ENCODE measurements around the gene COPS4.

COPS4 gene

GRCh38 chr4:83121246-83121645 is 86.3 kb downstream of the COPS4 start:
- DNase-seq (ENCODE audit: low read depth, low spot score): no peak

GRCh38 chr4:83124111-83124780 is 89.3 kb downstream of the COPS4 start:
- DNase-seq (ENCODE audit: low read depth, low spot score): no peak

Measured in iPS DF 19.7 (cell line).